Neuronal stem cell (in vitro differentiated cells): ENCODE data around the gene LRP1B.

Source experiments
- DNase-seq: peaks from one replicate; pipeline ENCODE4 v3.0.0-alpha.2; 2013; ENCODE audit warnings: low spot score
- H2AFZ ChIP-seq: one replicate; pipeline ENCODE4 v1.6.1; 2013; ENCODE audit warnings: mild to moderate bottlenecking, low read length, inconsistent platforms
- H2AK5ac ChIP-seq: 2 replicates; pipeline ENCODE4 v1.6.1; 2013; ENCODE audit warnings: low read depth, mild to moderate bottlenecking, inconsistent platforms, low read length, moderate library complexity, mixed read lengths
- H2BK120ac ChIP-seq: 2 replicates; pipeline ENCODE4 v1.6.1; 2013; ENCODE audit warnings: low read depth, mild to moderate bottlenecking, inconsistent platforms, low read length, moderate library complexity, mixed read lengths
- H2BK12ac ChIP-seq: one replicate; pipeline ENCODE4 v1.6.1; 2013; ENCODE audit warnings: low read length, inconsistent platforms
- H2BK15ac ChIP-seq: 2 replicates; pipeline ENCODE4 v1.6.1; 2013; ENCODE audit warnings: mild to moderate bottlenecking, low read length, inconsistent platforms, mixed read lengths
- H2BK5ac ChIP-seq: one replicate; pipeline ENCODE4 v1.6.1; 2013; ENCODE audit warnings: inconsistent platforms, mild to moderate bottlenecking, low read length, moderate library complexity
- H3K14ac ChIP-seq: one replicate; pipeline ENCODE4 v1.6.1; 2013; ENCODE audit warnings: low read length, inconsistent platforms
- H3K18ac ChIP-seq: 2 replicates; pipeline ENCODE4 v1.6.1; 2013; ENCODE audit warnings: low read length, inconsistent platforms
- H3K23ac ChIP-seq: 2 replicates; pipeline ENCODE4 v1.6.1; 2013; ENCODE audit warnings: low read depth, mild to moderate bottlenecking, mixed read lengths, low read length, inconsistent platforms; ENCODE audit not compliant: poor library complexity
- H3K27ac ChIP-seq: replicated peaks from 3 replicates; pipeline ENCODE4 v1.5.1; 2013; ENCODE audit warnings: low read length, inconsistent platforms
- H3K27me3 ChIP-seq, 3 experiments: 2 replicates each; pipeline ENCODE4 v1.6.1; 2013; ENCODE audit warnings: low read length in 3 of 3, mild to moderate bottlenecking in 2 of 3, inconsistent platforms in 1 of 3, low read depth in 1 of 3, mixed read lengths in 1 of 3, moderate library complexity in 1 of 3; ENCODE audit not compliant: control insufficient read depth in 3 of 3, insufficient read depth in 3 of 3
- H3K36me3 ChIP-seq, 2 donors: replicated peaks in 1 of 2; 2 replicates each; pipeline ENCODE4 v1.6.1; 2013; ENCODE audit warnings: low read length in 2 of 2; ENCODE audit not compliant: control insufficient read depth in 2 of 2, insufficient read depth in 2 of 2
- H3K4ac ChIP-seq: 2 replicates; pipeline ENCODE4 v1.6.1; 2013; ENCODE audit warnings: inconsistent platforms, mild to moderate bottlenecking, low read length, moderate library complexity
- H3K4me1 ChIP-seq, 2 donors: 1 replicate in 1 of 2; 2 replicates in 1 of 2; pipeline ENCODE4 v1.6.1; 2013; ENCODE audit warnings: low read length in 2 of 2, low read depth in 1 of 2; ENCODE audit not compliant: control insufficient read depth in 2 of 2, insufficient read depth in 1 of 2
- H3K4me2 ChIP-seq: one replicate; pipeline ENCODE4 v1.6.1; 2013; ENCODE audit warnings: mild to moderate bottlenecking, low read length, inconsistent platforms; ENCODE audit not compliant: insufficient read depth, poor library complexity, severe bottlenecking
- H3K4me3 ChIP-seq, 2 donors: 2 replicates each; pipeline ENCODE4 v1.5.1; 2013; ENCODE audit warnings: low read length in 2 of 2, mild to moderate bottlenecking in 2 of 2, inconsistent platforms in 1 of 2, moderate library complexity in 1 of 2
- H3K79me1 ChIP-seq: one replicate; pipeline ENCODE4 v1.6.1; 2013; ENCODE audit warnings: low read depth, mild to moderate bottlenecking, inconsistent platforms, low read length, moderate library complexity
- H3K9ac ChIP-seq: one replicate; pipeline ENCODE4 v1.6.1; 2013; ENCODE audit warnings: mild to moderate bottlenecking, low read depth, low read length, inconsistent platforms; ENCODE audit not compliant: poor library complexity
- H3K9me3 ChIP-seq, 2 donors: replicated peaks in 1 of 2; 2 replicates each; pipeline versions ENCODE3 to v1.6.1; 2013; ENCODE audit warnings: low read length in 2 of 2, mild to moderate bottlenecking in 2 of 2, inconsistent platforms in 1 of 2, low read depth in 1 of 2, mixed read lengths in 1 of 2, moderate library complexity in 1 of 2; ENCODE audit not compliant: control insufficient read depth in 2 of 2, insufficient read depth in 1 of 2
- H4K8ac ChIP-seq: one replicate; pipeline ENCODE4 v1.6.1; 2013; ENCODE audit warnings: low read depth, mild to moderate bottlenecking, inconsistent platforms, low read length, moderate library complexity
- H4K91ac ChIP-seq: one replicate; pipeline ENCODE4 v1.6.1; 2013; ENCODE audit warnings: low read length, low read depth, mild to moderate bottlenecking, inconsistent platforms; ENCODE audit not compliant: poor library complexity
- WGBS, 2 donors: extraction: QIAGEN DNeasy Blood & Tissue Kit; methylation state at CpG; one replicate each; pipeline ENCODE4 v1.1.7; 2013; ENCODE audit warnings: missing lambda C conversion rate in 2 of 2, mixed read lengths in 1 of 2; ENCODE audit not compliant: insufficient read length in 2 of 2, insufficient replicate concordance in 1 of 2; ENCODE audit errors: extremely low coverage in 2 of 2; 5-methylcytosine and 5-hydroxymethylcytosine counted together

The LRP1B gene

GRCh38 chr2:141889788-141890187, 241.0 kb downstream of the LRP1B start:
- DNase-seq, result no peak
- no peak overlapping the region for H4K8ac ChIP-seq
- no CpG with 5 or more reads among the region's 1 CpG for WGBS, 2 donors

GRCh38 chr2:141888987-141889555, 241.7 kb downstream of the LRP1B start:
- Histone ChIP-seq H3K23ac (no peak overlapping the region), H3K36me3 (no peaks in the 10 kb centered on the region), H3K4ac (no peak overlapping the region), H3K14ac (no peak overlapping the region), H3K27ac (no peak overlapping the region), H3K18ac (no peak overlapping the region), H3K4me3 (no peak overlapping the region), H4K8ac (no peak overlapping the region), H3K4me1 (no peaks in the 10 kb centered on the region), H3K9me3 (no peaks in the 10 kb centered on the region), H3K9ac (no peak overlapping the region), H2BK5ac (no peak overlapping the region), H2BK15ac (no peak overlapping the region), H2BK12ac (no peak overlapping the region), H3K79me1 (no peaks in the 10 kb centered on the region), H3K4me2 (no peak overlapping the region), H2AFZ (no peak overlapping the region), H2BK120ac (no peak overlapping the region), H4K91ac (no peak overlapping the region), H3K27me3 (no peaks in the 10 kb centered on the region), H2AK5ac (no peak overlapping the region)
- DNase-seq, result no peak
- WGBS, 2 donors, result no CpG with 5 or more reads among the region's 1 CpG

More at GRCh38 chr2:141889788-141890187, 241.0 kb downstream of the LRP1B start:
- Histone ChIP-seq H4K91ac (no peak overlapping the region), H3K23ac (no peak overlapping the region), H3K36me3 (no peaks in the 10 kb centered on the region), H3K4ac (no peak overlapping the region), H3K9ac (no peak overlapping the region), H2BK120ac (no peak overlapping the region), H2BK12ac (no peak overlapping the region), H3K4me1 (no peaks in the 10 kb centered on the region), H3K4me2 (no peak overlapping the region), H3K14ac (no peak overlapping the region), H3K18ac (no peak overlapping the region), H3K27me3 (no peaks in the 10 kb centered on the region), H2AK5ac (no peak overlapping the region), H2BK5ac (no peak overlapping the region), H2BK15ac (no peak overlapping the region), H3K79me1 (no peaks in the 10 kb centered on the region), H3K9me3 (no peaks in the 10 kb centered on the region), H2AFZ (no peak overlapping the region), H3K4me3 (no peak overlapping the region), H3K27ac (no peak overlapping the region)

- H2BK120ac ChIP-seq, result no peak overlapping the region
- H3K9me3 ChIP-seq, result no peaks in the 10 kb centered on the region
- H2AFZ ChIP-seq, result no peak overlapping the region
- no peak overlapping the region for H3K9ac ChIP-seq
- no peaks in the 10 kb centered on the region for H3K27me3 ChIP-seq
- H3K23ac ChIP-seq, result no peak overlapping the region
- H3K27ac ChIP-seq, result no peak overlapping the region
- WGBS, 2 donors, result no CpG with 5 or more reads among the region's 3 CpGs
- no peak for DNase-seq
- H4K8ac ChIP-seq, result no peak overlapping the region
- H3K4me3 ChIP-seq, result no peak overlapping the region
- H2BK15ac ChIP-seq, result no peak overlapping the region
- no peak overlapping the region for H3K4me2 ChIP-seq
- H2AK5ac ChIP-seq, result no peak overlapping the region
- H2BK5ac ChIP-seq, result no peak overlapping the region
- no peaks in the 10 kb centered on the region for H3K36me3 ChIP-seq
- H3K14ac ChIP-seq, result no peak overlapping the region
- H3K18ac ChIP-seq, result no peak overlapping the region
- H2BK12ac ChIP-seq, result no peak overlapping the region
- H3K4me1 ChIP-seq, result no peaks in the 10 kb centered on the region
- no peak overlapping the region for H4K91ac ChIP-seq
- no peak overlapping the region for H3K4ac ChIP-seq
- no peaks in the 10 kb centered on the region for H3K79me1 ChIP-seq
Measured at GRCh38 chr2:141887363-141887762, 243.5 kb downstream of the LRP1B start.

DNA sequence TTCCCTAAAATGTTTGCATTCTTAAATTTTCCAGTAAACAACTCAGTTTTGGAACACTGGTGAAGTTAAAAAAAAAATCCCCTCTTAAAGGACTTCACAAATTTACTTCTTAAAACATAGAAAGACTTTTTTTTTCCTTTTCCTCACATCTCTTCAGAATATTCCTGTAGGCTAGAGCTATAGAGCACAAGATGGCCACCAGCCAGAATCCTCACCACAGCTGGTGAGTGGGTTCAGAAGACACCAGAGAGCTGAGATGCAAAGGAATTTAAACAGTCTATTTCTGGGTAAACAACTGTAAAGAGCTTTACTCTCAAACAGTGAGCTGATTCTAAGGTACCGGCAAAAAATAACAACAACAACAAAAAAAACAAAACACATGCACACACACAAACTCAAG, 252.8 kb downstream of the LRP1B start:
- Histone ChIP-seq H3K9ac (no peak overlapping the region), H4K8ac (no peak overlapping the region), H3K4me1 (no peaks in the 10 kb centered on the region), H3K79me1 (no peaks in the 10 kb centered on the region), H2AK5ac (no peak overlapping the region), H3K27ac (no peak overlapping the region), H3K36me3 (no peaks in the 10 kb centered on the region), H3K27me3 (no peaks in the 10 kb centered on the region), H2BK5ac (no peak overlapping the region), H2AFZ (peak overlapping the region; percentile 20), H3K18ac (no peak overlapping the region), H3K4me2 (no peak overlapping the region), H4K91ac (no peak overlapping the region), H2BK15ac (no peak overlapping the region), H3K23ac (no peak overlapping the region), H3K9me3 (no peaks in the 10 kb centered on the region), H3K4me3 (no peak overlapping the region), H2BK12ac (no peak overlapping the region), H3K14ac (no peak overlapping the region), H3K4ac (no peak overlapping the region), H2BK120ac (no peak overlapping the region)
- whole genome bisulfite sequencing, 2 donors, result no CpG with 5 or more reads among the region's 1 CpG
- DNase-seq, result no peak
